AG09319 (cell line): ENCODE measurements around the gene GINS2.
A peak's percentile ranks its signal among the peaks of the same experiment; 100 is the strongest.

Source experiments
- DNase-seq: peaks from one replicate; pipeline ENCODE4 v3.0.0-alpha.2; 2010; ENCODE audit warnings: low read depth; ENCODE audit errors: extremely low read depth
- CTCF ChIP-seq: IDR thresholded peaks from 2 replicates; pipeline ENCODE4 v1.5.1; 2011; ENCODE audit warnings: low read depth, mild to moderate bottlenecking, inconsistent platforms, low read length, moderate library complexity

The GINS2 gene

DNA sequence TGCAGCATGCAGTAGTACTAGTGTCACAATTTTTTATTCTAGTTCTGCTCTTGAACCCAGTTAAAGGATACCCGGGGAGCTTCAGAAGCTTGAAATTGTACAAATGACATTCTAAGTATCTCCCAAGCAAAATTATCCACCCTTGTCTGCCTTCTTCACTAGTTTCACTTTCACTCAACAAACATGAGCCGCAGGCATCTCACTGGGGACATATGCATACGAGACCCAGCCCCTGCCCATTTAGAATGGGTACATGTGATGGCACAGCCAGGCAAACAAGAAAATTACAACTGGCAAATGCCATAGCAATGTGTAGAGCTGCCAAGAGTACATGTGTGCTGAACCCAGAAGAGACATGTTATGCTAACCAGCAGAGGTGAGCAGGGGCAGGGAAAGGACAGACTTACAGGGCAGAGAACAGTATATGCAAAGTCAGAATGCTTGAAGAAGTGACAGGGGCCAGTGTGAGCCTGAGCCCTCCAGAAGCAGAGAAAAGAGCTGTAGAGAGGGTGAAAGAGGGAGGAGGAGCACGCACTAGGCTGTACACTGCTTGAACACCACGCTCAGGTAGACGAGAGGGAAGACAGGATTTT is 8.3 kb downstream of the GINS2 start:
- TF ChIP-seq CTCF = no peak

DNA sequence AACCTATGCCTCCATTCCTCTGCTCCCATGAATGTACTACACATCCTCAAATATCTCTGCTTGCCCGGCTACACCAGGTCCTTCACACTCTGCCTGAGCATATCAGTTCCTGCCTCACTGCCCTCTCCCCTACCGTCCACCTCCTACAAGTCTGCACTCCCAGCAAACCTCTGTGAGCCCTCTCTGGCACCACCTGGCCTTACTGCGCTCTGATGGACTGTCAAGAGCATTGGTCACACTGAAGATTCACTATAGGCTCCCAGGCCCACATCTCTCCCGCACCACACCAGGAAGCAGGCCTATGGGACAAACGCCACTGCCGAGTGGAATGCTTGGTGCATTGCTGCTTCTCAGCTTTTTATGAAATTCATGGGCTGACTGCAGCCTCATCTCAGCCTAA is 8.9 kb downstream of the GINS2 start:
- TF ChIP-seq CTCF = no peak
- no peak for DNase-seq

More for the DNA sequence above, 8.3 kb downstream of the GINS2 start:
- DNase-seq = no peak

- no peak for TF ChIP-seq CTCF
- no peak for DNase-seq
These were observed 9.9 kb downstream of the GINS2 start for GRCh38 chr16:85678821-85679220.

DNA sequence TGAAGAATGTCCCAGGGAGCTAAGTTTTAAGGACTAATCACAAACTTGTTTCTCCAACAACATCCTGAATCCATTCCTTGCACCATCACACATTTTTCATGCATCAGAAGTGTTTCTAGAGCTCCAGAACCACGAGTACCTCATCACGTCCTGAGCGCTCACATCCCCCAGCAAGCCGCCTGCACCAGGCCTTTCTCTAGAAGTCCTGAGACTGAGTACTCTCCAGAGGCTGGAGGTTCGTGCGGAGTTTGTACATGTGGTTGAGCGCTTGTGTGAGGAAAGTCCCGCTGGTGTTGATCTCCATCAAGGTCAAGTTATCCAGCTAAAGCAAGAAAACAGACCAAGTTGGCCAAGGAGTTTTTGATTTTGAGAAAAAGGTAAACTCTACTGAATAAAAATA is 10.7 kb downstream of the GINS2 start:
- no peak for TF ChIP-seq CTCF
- no peak for DNase-seq

DNA sequence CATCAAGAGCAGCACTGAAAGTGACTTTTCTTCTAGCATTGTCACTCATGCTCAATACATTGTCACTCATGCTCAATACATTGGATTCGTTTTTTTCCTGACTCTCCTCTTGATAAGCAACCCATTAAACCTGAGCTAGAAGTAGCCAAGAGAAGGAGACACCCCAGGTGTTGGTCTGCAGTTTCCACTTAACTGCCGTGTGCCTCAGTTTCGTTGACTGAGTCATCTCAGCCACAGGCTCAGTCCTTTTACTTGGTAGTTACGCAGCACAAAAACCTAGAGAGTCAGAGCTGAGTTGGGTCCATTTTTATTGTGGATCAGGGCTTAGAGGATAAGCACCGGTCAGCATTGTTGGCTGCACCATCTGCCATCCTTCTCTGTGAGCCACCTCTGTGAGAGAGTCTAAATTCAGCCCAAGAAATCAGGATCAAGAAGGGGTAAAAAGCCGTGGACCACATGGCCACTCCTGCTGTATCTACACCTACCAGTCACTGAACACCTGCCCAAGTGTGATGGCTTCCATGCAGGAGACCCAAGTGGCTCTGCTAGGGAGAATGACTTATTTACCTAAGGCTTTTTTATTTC is 11.3 kb downstream of the GINS2 start:
- TF ChIP-seq CTCF = no peak
- DNase-seq = no peak

DNA sequence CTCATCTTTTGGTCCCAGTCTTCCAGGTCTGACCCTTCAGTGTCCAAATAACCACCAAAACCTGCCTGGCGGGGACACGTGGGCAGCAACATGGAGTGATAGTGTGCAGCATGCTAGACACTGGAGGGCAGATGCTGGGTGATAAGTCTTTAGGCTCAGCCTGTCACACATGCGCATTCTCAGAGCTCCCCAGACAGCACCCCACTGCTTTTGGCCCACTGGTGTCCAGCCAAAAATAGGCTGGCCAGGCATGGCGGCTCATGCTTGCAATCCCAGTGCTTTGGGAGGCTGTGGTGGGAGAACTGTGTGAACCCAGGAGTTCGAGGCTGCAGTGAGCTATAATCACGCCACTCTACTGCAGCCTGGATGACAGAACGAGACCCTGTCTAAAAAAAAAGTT is 12.3 kb downstream of the GINS2 start:
- TF ChIP-seq CTCF = no peak
- DNase-seq = no peak

DNA sequence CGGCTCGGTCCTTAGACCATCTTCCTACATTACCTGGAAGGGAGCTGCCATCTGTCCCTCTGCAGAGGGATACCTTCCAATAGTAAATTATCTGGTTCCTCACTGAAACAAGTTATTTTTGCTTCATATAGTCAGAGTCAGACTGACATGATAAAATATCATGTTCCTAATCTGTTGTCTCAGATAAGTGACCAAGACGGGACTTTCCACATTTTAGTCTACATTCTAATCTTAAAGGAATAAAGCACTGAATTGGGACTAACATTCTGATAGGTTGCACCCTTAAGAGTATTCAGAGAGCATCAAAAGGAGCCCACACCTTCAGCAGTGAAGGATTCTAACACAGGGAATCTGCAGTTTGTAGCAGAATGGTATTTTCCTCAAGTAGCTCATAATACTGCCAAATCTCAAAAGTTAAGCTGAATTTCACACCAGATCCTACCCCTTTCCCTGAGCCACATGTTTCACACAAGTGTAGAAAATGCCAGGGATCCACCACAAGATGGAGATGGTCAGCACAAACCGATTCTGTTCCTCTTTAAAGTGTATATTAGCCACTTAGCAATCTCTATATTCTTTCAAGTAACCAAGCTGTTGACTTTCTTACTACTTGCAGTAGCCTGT is 13.4 kb downstream of the GINS2 start:
- DNase-seq = no peak
- TF ChIP-seq CTCF = peak; percentile 56
